Skin of body (tissue), 2 donors: ENCODE measurements around the gene TMEM114. TPM values are rescaled to one million over a fixed set of nuclear protein-coding genes. Genes with fewer than 3 reads are reported as not detected.
A peak's percentile ranks its signal among the peaks of the same experiment; 100 is the strongest.

Source experiments
- DNase-seq: peaks from one replicate; lab custom pipeline; 2025; lab: John Stamatoyannopoulos, UW
- total RNA-seq: library from RNA; depleted of rRNA; stranded (reverse); fragments of >200 nt; gene quantifications from one replicate; pipeline ENCODE4 v1.2.3, GENCODE V29; 2014

Gene TMEM114
- total RNA-seq: not detected

- DNase-seq: no peak
Measured at GRCh38 chr16:8589900-8590688, at the start of gene TMEM114. Gene TMEM114 (minus strand): TSS chr16:8590511. CDS start chr16:8589838, 673 bp downstream.

DNA sequence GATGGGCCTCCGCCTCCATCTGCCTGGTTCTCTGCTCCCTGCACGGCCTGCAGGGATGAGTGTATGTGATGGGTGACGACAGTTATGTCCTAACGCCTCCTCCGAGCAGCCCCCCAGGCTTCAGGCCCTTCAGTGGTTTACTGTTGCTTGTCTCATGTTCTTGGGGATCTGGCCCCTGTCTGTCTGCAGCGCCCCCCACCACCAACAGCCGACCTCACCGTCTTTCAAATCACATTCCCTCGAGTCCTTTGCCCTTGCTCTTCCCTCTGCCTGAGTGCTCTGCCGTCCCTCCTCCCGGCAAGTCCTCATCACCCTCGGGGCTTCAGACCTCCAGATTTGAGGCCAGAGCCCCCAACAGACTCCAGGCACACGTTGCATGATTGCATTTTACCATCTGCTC, 49.4 kb upstream of the TMEM114 start:
- DNase-seq: no peak

DNA sequence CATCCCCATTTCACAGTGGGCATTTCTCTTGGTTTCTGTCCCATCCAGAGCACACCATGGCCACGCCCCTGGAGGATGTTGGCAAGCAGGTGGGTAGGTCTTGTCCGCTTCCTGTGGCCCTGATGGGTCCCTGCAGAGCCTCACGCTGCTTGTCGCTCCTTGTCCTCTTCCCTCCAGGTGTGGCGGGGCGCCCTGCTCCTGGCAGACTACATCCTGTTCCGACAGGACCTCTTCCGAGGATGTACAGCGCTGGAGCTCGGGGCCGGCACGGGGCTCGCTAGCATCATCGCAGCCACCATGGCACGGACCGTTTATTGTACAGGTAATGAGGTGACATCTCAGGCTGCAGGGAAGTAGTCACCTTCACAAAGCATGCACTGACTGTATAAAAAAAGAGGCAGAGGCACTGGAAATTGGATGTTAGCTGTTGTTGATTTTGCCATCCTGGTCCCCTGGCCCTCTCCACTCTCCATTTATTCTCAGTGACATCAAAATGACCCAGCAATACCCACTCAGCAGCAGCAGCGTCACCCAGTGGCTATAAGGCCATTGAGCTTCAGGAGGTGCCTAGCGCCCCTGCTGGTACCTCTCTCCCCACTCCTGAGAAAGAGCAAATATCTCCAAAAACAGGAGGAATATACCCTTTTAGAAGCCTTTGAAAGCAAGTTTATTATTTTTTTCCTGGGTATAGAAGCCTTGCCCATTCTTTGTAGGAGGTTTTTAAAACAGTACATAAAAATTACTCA, 44.9 kb upstream of the TMEM114 start:
- DNase-seq: no peak

DNA sequence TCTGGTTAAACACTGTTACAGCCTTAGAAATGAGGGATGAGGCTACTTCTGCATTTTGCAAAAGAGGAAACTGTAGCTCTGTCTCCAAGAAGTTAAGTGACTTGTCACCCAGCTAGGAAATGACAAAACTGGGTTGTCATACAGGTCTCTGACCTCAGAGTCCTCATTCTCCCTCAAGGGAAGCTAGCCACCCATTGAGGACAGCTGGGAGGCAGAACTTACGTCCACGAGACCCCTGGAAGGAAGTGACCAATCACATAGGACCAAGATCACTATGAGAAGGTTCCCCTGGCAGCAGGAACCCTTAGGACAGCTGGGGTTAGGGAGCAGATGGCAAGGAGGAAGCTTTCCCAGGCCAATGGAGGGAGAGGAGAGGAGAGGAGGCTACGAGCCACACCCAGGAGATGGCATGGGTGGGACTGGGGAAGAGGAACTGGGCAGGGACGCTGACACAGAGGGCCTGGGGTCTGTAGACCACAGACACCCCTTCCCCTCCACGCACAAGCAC, 42.4 kb upstream of the TMEM114 start:
- DNase-seq: no peak

DNA sequence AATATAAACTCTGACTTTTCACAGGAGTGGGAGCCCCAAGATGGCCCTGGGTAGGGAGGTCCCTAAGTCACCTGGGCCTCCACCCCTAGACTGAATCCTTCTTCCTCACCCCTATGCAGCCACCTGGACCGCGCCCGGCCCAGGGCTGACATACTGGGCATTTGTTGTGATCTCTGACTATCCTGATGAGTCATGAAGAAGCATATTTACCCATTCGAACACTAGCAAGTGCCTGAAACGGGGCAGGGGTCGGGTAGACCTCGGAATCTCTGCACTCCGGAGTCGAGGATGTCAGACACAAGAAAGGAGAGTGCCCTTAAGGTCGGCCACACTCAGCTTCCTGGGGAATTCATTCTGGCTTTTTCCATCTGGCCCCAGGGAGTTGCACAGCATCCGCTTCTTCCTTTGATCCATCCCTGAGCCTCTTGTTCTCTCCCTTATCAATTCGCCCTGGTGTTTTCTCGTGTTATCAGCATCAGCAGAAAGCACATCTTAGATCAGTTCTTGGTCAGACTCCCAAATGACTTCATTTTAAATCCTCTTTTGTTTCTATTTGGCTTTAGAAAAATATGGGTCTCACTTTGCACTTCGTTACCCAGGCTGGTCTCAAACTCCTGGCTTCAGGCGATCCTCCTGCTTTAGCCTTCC, 41.6 kb upstream of the TMEM114 start:
- no peak for DNase-seq

GRCh38 chr16:8631373-8631772, 41.1 kb upstream of the TMEM114 start:
- no peak for DNase-seq

- no peak for DNase-seq
Measured at GRCh38 chr16:8630255-8630953, 40.1 kb upstream of the TMEM114 start.

DNA sequence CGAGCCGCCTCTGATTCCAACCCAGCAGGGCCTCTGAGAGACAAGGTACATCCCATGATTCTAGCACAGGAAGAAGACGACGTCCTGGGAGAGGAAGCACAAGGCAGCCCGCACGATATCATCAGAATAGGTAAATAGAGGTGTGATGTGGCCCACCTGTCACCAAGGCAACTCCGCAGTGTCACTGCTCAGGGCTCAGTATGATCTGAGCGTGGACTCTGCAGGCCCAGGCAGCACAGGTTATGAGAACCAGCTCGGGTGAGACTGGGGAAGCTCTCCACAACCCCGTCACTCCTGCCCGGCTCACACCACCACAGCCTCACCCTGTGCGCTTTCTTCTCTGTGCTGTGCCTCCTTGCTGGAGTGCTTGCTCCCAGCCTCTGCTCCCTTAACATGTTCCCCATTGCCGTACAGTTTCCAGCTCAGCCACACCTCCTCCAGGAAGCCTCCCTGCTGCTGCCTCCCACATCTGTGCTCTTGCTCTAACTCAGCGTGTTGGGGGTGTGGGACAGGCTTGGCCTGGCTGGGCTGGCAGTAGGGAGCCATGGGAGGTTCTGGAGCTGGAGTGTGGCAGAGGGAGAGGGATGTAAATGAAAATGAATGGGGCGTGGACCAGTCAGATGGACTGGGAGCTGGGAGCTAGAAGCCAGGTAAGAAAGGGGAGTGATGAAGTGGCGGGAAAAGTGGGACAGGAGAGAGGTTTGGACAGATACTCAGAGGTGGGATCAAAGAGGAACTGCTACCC, 38.8 kb upstream of the TMEM114 start:
- no peak for DNase-seq

GRCh38 chr16:8627456-8627855, 37.1 kb upstream of the TMEM114 start:
- no peak for DNase-seq

DNA sequence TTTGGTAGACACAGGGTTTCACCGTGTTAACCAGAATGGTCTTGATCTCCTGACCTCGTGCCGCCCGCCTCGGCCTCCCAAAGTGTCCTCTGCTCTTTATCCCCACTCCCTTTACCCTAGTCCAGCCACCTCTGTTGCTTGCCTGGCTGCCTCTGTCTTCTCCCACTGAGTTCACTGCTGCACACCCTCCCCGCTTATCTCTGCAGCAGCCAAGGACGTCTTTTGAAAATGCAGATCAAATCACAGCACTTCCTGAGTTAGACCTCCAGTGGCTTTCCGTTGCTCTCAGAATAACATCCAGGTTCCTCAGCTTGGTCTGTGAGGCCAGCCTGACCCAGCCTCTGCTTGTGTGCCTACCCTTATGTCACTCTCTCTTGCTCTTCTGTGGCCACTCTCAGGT, 36.6 kb upstream of the TMEM114 start:
- DNase-seq: no peak

DNA sequence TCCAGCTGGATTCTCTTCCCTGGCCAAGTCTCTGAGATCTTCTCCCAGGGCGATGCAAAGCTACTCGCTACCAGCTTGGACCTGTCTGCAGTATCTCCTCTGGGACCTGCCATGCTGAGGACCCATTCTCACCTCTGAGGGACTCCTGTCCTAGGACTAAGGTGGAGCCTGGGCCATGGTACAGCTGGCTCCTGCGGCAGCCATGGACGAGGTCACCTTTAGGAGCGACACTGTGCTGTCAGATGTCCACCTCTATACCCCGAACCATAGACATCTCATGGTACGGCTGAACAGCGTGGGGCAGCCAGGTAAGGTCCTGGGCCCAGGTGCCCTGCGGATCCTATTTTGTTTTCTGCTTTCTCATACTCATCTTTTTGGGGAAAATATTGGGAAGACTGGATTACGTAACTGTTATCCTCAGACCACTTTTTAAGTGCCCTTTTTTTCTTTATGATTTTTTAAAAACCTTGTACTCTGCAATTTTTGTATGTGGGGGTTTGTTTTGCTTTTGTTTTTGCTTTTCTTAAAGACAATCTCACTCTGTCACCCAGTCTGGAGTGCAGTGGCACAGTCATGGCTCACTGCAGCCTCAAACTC, 35.3 kb upstream of the TMEM114 start:
- DNase-seq: no peak

- DNase-seq: no peak
Measured at GRCh38 chr16:8623634-8624033, 33.3 kb upstream of the TMEM114 start.

DNA sequence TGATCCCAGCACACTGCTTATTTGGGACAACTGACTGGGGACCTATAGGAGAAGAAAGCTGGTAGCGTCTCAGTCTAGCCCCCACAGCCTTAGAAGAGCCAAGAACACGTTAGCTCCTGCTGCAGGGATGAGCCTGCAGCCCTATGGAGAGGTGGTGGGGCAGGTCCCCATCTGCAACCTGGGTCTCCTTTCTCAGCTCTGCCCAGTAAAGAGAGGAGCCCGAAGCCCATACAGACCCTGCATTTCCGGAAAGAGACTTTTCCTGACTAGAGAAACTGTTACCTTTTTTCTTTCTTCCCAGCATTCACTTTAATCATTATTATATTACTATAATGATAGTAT, 32.0 kb upstream of the TMEM114 start:
- DNase-seq: no peak

DNA sequence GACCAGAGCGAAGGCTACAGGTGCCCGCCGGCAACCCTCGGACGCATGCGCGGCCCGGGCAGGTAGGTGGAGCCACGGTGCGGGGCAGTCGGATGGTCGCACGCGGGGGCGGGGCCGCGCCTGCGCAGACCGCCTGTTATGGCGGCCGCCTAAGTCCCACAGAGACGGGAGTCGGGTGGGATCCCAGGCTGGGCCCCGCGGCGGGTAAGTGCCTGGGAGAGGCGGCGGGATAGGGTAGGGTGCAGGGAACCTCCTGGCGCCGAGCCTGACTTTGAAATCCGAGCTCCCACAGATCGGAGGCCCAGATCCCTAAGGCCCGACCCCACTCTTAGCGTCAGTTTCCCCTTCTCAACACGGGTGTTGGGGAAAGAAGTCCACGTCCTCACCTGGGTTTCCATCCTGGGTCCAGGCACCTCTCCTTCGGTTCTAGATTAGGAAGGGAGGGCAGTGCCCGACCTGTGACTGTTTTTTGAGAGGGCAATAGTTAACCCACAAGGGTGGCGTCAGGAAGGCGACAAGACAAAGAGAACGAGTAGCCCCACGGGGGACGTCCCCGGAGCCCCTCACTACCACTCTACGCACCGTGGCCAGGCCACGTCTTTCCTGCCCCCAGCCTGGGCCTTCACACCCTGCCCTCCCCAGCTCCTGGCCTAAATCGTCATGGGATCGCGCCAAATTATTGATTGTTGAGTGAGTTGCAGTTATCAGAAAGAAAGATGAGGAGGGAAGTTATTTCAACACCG, 31.4 kb upstream of the TMEM114 start, which contains the start of gene METTL22:
Gene METTL22, plus strand, starts transcription at position 127 of the 743 bp plus-strand sequence. CDS start 3,968 bp downstream, outside the sequence.
- peak; percentile 48 for DNase-seq

DNA sequence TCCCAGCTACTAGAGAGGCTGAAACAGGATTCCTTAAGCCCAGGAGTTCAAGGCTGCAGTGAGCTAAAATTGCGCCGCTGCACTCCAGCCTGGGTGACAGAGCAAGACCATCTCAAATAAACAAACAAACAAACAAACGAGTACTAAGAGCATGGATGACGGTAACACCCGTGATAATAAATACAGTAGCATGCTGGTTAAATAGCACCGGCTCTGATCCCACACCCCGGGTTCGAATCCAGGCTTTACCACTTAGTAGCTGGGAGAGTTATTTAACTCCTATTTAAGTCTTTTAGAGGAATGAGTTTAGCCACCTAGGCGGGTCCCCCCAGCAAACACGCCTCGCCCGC, 30.9 kb upstream of the TMEM114 start:
- no peak for DNase-seq

- DNase-seq: no peak
Measured at GRCh38 chr16:8620535-8620934, 30.2 kb upstream of the TMEM114 start.

- no peak for DNase-seq
Measured at GRCh38 chr16:8619671-8620370, 29.5 kb upstream of the TMEM114 start.

DNA sequence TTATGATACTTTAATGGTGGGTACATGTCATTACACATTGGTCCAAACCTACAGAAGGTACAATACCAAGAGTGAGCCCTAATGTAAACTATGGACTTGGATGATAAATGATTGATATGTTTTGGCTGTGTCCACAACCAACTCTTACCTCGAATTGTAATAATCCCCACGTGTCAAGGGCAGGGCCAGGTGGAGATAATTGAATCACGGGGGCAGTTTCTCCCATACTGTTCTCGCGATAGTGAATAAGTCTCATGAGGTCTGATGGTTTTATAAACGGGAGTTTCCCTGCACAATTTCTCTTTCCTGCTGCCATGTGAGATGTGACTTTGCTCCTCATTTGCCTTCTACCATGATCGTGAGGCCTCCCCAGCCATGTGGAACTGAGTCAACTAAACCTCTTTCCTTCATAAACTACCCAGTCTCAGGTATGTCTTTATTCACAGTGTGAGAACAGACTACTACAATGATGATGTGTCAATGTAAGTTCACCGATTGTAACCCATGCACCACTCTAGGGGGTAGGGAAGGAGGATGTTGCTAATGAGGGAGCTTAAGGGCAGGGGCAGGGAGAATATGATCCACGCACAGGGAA, 24.2 kb upstream of the TMEM114 start:
- DNase-seq: no peak
